Stimulated activated CD4-positive, alpha-beta T cell treated with anti-CD3 and anti-CD28 coated beads, Interleukin-15, amount 100 ng/mL, for 48 hours (primary cell): Measurements from ENCODE around the gene DHRS2.
"Not testable (repeated sequence)": the region's sequence is repeated elsewhere in the genome, so short reads cannot be mapped to it uniquely, and the experiment has no call there.

Source experiments
- DNase-seq, 2 donors: peaks; one replicate each; pipeline ENCODE4 v3.0.0-alpha.2; 2020; ENCODE audit warnings: low read depth in 2 of 2

DHRS2 gene

DNA sequence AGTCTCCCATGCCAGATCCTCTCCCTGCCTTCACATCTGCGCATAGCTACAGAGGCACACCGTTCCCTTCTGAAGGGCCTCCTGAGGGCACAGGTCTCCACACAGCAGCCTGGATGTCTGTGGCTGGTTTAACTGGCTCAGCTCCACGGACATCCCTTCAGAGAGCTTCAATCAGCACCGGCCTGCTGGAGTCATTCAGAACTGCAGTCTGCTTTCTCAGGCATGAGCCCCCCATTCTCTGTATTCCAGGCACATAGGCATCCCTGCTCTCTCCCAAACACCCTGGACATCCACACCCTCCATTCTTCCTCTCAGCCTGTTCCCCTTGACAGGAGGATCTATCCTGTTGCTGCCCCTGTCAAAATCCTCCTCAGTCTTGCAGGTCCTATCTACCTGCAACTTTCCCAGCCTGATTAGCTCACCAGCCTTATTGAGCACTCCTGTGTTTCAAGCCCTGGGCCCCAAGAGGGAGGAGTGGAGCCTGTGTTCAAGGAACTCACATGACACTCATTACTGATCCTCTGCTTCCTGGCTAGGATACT lies 2.9 kb upstream of the DHRS2 start:
- no peak for DNase-seq

DNA sequence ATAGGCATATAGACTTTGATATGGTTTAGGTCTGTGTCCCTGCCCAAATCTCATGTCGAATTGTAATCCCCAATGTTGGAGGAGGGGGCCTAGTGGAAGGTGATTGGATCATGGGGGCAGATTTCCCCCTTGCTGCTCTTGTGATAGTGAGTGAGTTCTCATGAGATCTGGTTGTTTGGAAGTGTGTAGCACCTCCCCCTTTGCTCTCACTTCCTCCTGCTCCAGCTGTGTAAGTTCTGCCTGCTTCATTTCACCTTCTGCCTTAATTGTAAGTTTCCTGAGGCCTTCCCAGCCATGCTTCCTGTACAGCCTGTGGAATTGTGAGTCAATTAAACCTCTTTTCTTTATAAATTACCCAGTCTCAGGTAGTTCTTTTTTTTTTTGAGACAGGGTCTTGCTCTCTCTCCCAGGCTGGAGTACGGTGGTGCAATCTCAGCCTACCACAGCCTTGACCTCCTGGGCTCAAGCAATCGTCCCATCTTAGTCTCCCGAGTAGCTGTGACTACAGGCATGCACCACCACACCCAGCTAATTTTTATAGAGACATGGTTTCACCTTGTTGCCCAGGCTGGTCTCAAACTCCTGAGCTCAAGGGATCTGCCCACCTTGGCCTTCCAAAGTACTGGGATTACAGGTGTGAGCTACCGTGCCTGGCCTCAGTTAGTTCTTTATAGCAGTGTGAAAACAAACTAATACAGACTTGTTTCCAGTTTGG lies 1.3 kb upstream of the DHRS2 start:
- DNase-seq: not testable (repeated sequence)

DNA sequence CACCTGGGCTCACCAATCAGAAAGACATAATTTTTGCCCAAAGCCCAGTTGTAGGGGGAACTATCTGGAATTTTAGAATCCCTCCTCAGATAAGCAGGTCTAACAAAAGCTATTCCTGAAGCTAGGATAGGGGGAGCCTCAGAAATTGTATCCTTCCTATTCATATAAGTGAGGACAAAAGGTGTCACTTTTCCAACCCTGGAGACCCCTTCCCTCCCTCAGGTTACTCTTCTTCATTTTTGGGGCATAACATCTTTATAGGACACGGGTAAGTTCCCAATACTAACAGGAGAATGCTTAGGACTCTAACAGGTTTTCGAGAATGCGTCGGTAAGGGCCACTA lies 1.1 kb downstream of the DHRS2 start:
- not testable (repeated sequence) for DNase-seq

DNA sequence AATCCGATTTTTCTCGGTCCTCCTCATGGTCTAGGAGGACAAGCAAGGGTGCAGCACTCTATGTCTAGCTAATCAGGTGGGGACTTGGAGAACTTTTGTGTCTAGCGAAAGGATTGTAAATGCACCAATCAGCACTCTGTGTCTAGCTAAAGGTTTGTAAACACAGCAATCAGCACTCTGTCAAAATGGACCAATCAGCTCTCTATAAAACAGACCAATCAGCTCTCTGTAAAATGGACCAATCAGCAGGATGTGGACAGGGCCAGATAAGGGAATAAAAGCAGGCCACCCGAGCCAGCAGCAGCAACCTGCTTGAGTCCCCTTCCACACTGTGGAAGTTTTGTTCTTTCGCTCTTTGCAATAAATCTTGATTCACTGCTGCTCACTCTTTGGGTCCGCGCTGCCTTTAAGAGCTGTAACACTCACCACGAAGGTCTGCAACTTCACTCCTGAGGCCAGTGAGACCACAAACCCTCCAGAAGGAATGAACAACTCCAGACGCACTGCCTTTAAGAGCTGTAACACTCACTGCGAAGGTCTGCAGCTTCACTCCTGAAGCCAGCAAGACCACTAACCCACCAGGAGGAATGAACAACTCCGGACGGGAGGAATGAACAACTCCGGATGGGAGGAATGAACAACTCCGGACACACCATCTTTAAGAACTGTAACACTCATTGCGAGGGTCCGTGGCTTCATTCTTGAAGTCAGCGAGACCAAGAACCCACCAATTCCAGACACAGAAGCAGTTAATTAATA lies 1.7 kb downstream of the DHRS2 start:
- not testable (repeated sequence) for DNase-seq

DNA sequence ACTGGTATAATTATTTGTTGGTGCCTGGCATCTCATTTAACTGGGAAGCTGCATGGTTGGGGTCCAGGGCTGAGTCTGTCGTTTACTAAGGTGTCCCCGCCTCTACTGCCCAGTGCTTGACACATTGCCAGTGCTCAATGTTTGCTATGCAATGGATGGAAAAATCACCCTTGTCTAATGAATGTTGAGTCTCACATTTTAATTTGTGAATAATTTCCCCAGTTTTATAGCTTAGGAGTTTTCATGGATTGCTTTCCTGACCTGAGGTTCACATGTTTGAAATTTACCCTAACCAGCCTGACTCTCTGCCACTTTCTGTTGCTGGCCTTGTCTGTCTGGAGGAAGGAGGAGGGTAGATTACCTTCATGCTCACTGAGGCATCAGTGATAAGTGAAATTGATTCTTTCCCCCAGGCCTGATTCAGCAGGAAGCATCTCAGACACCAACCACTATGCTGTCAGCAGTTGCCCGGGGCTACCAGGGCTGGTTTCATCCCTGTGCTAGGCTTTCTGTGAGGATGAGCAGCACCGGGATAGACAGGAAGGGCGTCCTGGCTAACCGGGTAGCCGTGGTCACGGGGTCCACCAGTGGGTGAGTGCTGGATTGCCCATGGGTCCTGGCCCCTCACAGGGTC lies 2.4 kb downstream of the DHRS2 start:
- no peak for DNase-seq

DNA sequence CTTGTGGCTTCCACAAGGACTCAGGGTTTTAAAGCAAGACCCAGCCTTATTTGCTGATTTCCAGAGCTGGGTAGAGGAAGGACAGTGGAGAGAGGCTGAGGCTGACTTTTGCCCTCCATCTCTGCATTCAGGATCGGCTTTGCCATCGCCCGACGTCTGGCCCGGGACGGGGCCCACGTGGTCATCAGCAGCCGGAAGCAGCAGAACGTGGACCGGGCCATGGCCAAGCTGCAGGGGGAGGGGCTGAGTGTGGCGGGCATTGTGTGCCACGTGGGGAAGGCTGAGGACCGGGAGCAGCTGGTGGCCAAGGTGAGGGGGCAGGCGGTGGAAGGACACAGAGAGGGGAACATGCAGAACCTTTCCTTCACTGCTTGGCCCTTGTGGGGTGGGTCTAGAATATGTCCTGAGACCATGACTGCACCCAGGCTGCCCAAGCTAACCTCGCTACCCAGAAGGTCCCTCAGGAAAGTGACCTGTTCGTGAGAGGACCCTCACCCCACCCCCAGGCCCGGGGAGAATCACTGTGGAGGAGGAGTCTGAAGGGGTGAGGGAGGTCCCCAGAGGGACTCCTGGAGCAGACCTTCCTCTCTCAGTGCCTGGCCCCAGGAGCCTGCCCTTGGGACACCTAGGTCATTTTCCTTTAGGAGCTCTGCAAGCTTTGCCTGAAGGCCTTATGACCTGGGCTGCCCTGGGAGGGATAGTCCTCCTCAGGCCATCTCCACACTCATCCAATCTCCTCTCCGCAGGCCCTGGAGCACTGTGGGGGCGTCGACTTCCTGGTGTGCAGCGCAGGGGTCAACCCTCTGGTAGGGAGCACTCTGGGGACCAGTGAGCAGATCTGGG lies 3.1 kb downstream of the DHRS2 start:
- no peak for DNase-seq

DNA sequence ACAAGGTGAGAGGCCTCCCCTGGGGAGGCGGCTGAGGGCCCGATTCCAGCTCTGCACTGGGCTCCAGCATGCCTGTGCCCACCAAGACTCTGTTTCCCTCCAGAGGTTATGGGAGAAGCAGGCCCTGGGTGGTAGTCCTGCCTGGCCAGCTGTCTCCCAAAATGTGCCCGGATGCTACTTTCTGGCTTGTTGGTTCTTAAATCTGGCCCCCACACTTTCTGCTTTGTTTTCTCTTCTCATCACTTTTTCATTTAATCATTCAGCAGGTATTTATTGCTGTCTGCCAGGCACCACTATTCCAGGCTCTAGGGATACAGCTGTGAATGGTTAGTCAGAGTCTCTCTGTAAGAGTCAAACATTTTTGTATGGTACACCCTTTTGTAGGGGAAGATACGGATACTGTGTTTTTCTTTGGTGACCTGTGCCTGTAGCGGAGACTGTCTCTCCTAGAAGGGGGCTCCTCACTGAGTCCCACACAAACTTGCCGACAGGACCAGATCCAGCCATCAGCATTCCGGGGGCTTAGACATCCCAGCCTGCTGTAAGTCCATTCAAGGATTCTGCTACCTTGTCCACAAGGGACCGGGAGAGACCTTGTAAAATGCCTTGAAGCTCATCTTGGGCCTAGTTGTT lies 3.8 kb downstream of the DHRS2 start:
- DNase-seq: no peak

DNA sequence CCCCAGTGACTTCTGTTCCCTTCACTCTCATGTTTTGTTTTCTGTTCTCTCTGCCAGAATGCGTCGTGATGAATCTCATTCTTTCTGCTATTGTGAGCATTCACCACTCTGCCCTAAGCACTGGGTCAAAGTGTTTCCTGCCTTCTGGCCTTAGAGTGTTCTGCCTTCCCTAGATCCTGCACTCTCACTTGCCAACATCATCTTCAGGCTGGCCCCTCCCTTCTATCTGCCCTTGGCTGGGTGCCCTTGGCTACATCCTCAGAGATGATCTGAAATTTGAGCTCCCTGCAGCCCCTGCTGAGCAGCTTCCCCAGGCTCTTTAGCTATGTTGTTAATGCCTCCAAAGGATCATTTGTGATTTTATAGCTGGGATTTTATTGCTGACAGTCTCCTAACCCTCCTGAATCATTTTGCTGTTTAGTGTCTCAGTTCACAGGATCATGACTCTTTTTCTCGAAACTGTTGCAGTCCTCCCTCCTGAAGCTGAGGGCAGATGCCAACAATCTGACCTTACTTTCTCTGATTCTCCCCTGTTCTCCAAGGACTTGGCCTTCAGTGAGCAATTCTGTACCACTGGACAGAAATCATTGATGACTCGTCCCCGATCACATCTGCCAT lies 4.5 kb downstream of the DHRS2 start:
- no peak for DNase-seq

DNA sequence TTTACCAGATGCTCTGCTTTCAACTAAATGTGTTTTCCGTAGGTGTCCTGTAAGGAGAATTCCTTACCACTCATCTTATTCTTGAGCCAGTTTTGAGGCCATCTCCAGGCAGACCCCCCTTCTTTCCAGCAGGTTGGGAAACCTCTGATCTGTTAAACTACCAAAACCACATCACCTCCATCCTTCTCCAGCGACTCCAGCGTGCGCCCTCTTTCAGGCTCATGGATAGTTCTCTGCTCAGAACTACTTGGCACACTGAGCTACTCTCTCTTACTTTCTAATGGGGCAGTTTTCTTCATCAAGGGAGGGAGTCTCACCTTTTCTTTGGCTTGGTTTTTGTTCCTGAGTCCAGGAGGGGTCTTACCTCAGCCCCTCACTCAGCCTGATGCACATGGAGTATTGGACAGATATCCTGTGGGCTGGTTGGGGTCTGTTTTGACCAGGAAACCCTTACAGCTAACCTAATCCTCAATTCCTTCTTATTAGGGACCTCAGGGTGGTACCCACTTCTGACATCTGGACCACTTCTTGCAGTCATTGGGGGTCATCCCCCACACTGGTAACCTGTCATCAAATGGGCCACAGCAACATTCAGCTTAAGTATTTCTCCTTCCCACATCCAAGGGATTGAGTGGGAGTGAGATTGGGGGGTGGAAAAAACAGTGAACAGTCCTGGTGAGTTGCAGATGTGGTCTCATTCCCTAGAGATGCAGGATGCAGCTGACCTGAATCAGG lies 5.2 kb downstream of the DHRS2 start:
- no peak for DNase-seq

DNA sequence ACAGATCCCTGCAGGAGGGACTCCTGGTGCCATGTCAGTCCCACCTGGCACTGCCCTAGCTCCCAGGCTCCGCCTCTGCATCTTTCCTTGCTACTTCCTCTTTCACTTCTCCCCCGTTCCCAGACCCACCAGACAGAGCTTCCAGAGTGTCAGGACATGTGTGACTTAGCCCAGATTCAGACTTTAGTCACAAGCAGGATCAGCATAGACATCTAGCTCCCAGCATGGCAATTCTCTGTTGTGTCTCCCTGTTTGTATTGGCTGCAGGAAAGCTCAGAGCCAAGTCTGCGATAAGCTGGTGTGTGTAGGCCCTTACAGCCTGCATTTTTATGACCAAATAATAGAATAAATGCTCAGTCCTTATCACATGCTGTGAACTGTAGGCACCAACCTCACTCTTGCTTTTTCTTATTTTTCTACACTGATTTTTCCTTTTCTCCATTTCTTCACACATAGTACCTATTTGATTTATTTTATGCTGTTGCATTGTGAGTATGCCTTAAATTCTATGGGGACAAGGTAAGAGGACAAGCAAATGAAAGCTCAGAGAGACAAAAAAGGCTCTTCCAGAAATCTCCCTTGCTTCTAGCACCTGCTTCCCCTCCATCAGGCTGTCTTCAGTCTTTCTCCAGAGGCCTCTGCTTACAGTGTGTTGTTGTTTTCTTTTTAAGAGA lies 5.9 kb downstream of the DHRS2 start:
- no peak for DNase-seq

DNA sequence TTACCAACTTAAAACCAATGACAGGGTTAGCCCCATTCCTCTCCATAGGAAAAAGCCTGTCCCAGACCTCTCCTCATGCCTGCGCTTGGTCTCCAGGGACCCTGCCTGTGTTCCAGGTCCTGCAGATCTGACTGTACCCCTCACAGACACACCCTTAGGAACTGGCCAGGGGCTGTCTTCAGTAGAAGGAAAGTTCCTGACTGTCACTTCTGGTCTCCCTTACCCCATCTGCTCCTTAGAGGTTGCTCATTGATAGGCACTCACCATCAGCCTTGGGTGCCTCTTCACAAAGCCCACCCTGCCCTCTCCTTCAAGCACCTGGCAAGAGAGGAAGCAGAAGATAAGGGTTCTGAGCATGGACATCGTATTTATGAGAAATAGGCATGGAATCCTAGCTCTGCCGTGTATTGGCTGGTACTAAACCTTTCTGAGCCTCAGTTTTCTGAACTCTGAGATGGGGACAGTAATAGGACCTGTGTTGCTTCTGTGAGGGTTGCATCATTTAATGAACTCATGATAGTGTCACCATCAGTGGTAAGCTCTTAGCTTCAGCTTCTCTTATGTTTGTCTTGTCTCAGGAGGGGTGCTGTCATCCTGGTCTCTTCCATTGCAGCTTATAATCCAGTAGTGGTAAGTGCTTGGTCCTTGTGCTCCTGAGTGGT lies 7.5 kb downstream of the DHRS2 start:
- no peak for DNase-seq

DNA sequence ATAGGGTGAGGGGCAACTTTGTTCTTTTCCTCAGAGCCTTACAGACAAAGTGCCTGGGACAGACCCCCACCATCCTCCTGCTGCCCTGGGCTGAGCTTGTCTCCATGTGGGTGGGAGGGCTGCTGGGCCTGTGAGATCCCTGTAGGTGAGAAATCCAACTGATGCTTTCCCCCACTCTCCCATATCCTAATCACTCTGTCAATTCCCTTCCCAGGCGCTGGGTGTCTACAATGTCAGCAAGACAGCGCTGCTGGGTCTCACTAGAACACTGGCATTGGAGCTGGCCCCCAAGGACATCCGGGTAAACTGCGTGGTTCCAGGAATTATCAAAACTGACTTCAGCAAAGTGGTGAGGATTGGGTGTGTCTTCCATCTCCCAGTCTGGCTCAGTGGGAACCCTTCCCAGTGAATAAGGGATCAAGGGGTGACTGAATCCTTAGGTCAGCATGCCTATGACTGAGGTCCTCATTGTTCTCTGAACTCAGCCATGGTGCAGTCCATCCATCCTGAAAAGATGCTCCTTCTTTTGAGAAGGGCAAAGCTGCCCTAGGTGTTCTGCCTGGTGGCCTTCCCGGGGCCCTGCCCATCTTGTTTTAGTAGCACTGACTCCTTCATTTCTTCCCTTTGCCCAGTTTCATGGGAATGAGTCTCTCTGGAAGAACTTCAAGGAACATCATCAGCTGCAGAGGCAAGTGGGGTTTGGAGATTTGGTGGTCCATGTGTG lies 8.2 kb downstream of the DHRS2 start:
- DNase-seq: no peak

DNA sequence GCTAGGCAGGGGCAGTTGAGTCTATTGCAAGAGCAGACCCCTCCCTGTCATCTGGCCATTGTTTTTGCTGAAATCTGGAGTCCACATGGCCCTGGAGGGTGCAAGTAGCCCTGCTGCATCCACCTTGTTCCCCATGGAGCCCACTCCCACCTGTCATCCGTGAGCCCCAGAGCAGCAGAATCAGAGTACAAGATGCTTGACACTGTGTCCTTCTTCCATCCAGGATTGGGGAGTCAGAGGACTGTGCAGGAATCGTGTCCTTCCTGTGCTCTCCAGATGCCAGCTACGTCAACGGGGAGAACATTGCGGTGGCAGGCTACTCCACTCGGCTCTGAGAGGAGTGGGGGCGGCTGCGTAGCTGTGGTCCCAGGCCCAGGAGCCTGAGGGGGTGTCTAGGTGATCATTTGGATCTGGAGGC lies 8.8 kb downstream of the DHRS2 start:
- DNase-seq: no peak

DNA sequence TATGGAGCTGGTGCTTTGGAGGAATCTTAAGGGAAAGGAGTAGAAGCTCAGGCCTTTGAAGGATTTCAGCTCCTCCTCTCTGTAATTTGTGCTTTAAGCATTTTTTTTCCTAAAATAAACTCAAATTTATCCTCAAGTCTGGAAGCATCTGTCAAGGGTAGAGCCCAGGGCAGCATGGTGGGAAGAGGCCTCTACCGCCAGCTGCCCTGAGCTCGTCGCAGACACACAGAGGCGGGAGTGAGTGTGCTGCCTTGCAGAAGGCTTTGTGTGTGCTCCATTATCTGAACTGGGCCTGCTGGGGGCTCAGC lies 9.3 kb downstream of the DHRS2 start:
- no peak for DNase-seq

DNA sequence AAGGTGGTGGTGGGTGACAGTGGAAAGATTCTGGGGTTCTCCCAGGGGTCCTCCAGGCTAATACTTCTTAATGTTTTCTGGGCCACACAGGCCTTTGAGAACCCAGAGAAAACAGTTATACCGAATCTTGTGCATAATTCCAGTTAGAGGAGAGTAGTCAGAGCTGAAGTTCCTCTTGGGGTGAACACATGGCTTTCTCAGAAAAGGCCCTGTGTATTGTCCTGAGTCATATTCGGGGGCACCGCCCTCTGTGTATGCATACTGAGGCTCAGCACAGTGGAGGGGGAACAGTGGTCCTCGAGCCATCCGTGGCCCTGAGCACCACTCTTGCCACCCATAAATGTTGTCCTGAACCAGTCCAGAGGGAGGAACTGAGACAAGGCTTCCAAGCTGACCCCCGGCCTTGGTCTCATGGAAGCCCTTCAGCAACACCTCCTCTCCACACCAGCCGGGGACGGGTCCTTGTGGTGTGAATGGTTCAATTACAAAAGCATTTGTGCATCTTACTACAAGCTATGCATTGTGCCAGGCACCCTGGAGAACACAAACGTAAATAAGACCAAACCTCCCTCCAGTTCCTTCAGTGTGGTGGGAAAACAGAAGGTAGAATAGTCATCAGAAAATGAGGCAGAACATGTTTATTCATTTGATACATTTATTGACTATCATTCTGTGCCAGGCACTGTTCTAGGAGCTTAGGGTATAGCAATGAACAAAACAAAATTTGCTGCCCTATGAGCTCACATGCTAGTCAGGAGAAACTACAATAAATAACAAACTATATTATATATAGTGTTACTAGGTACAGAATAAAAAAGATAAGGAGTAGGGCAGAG lies 9.9 kb downstream of the DHRS2 start:
- no peak for DNase-seq

DNA sequence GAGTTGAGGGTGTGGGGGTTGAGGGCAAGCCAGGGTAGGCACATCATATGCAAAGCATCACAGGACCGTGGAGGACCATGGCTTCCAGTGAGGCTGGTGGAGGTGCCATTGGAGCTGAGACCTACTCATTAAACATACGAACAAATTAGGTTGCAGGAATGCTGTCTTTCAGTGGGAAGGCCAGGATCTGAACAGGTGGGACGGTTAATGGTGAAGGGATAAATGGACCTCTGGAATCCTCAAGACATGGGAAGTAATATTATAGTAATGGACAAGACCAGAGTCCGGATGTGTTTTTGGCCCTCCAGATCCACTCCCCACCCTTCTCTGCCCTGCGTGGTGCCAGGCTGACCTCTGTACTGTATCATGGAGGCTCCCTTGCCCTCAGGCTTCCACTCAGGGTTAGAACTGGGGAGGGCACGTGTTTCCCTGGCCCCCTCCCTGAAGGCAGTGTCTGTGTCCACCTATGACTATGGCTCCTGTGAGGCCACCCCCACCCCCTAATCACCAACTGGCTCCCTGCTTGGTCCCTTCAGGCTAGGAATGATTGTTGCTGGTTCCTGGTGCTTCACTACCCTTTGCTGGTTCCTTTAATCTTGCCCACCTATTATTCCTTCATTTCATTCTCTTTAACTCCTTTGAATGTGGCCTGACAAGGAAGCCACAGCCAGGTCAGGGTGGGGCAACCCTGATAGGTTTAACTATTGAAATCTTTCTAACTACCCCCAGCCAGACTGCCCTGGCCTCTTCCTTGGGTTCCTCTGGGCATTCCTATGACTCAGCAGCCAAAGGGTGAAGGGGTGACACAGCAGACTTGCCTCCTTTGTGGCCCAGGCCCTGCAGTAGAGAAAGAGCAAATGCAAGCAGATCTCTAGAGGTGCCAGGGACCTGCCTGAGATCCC lies 10.7 kb downstream of the DHRS2 start:
- DNase-seq: no peak

DNA sequence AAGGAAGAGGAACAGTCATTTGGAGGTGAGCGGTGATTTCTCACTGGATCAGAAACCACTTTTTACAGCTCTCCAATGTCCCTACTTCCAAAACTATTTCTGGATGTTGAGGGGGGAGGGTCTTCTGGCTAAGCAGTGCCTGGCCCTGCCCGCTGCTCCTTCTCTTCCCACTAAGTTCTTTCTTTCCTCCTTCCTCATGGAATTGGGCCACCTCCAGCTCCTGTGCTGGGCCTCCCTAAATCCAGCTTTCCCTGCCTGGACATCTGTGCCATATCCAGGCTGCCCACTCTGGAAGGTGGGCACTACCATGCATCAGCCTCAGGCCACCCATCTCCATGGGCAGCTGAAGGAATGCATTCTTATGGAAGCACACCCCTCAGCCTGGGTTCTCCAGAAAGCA lies 11.5 kb downstream of the DHRS2 start:
- DNase-seq: no peak
